Parietal lobe (tissue), 2 donors: ENCODE measurements around the gene SCN5A. TPM values are rescaled to one million over a fixed set of nuclear protein-coding genes. Genes with fewer than 3 reads are reported as not detected.

Experiments
- small RNA-seq: library from RNA; depleted of rRNA; stranded (forward); fragments of <200 nt; gene quantifications from one replicate; pipeline ENCODE3, GENCODE V24; 2014; ENCODE audit warnings: low replicate concordance
- total RNA-seq: library from RNA; depleted of rRNA; stranded (reverse); fragments of >200 nt; gene quantifications from one replicate; pipeline ENCODE4 v1.2.3, GENCODE V29; 2014

Gene SCN5A
- total RNA-seq, result 1.3 TPM

DNA sequence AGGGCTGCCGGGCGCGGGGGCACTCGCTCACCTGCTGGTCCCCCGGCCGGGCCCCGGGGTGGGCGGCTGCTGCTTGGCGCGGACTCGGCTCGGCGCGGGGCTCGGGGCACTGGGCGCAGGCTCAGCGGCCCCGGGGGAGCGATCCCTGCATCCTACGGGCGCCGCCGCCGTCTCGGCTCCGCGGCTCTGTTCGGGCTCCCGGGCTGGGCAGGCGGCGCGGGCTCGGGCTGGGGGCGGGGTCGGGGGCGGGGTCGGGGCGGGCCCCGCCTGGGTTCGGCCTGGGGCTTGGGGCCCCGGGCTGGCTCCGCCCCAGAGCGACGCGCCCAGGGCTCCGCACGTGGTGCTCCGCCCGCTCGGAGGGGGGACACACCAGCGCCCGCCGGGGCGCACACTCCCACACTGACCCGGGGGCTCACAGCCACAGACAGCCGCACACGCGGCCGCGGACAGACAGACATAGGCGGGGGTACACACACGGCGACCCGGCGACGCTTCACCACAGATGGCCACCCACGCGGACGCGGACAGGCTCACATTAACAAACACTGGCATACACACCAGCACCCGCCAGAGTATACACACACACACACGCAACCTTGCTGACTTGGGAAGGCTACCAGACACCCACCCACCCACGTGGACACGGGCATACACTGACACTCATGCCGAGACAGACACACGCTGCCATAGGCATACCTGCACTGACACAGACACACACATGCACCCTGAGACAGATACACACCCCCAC lies at the start of gene SCN5A:
Gene SCN5A (minus strand): TSS at position 188 of the 748 bp plus-strand sequence. CDS start 16,380 bp downstream, outside the sequence.

Small RNA genes lying within 50 kb of the gene (small RNA-seq; reads per million reads assigned to genes)
- not detected for gene RF00019

Other genes starting within 250 kb of the SCN5A start
- 61.0 TPM for gene ACVR2B, start 195.8 kb downstream of the SCN5A start, total RNA-seq
- 31.9 TPM for gene EXOG, start 153.3 kb downstream of the SCN5A start, total RNA-seq
- not detected for gene SCN10A, start 166.5 kb upstream of the SCN5A start, total RNA-seq